OCI-LY3 (cell line): ENCODE data around the gene PTPRM.

Experiments used
- H2AFZ ChIP-seq: fragments of 200-600, 300-600 bp; shearing (Covaris generic); 2 replicates; pipeline ENCODE4 v1.6.0; 2014; ENCODE audit warnings: antibody characterized with exemption, low read depth, low read length
- H3K27ac ChIP-seq: fragments of 200-600, 300-600 bp; sonication (generic); 2 replicates; pipeline ENCODE4 v1.5.1; 2014; ENCODE audit warnings: mild to moderate bottlenecking, low read length, moderate library complexity, mixed read lengths
- H3K27me3 ChIP-seq: fragments of 200-600, 300-600 bp; sonication (generic); 2 replicates; pipeline ENCODE4 v1.6.1; 2014; ENCODE audit warnings: low read depth, low read length, mixed read lengths
- H3K36me3 ChIP-seq: fragments of 200-600, 300-600 bp; sonication (generic); replicated peaks from 2 replicates; pipeline ENCODE3; 2014; ENCODE audit warnings: low read depth, low read length, mixed read lengths
- H3K4me1 ChIP-seq: fragments of 300-600, 200-600 bp; sonication (generic); 2 replicates; pipeline ENCODE4 v1.6.1; 2014; ENCODE audit warnings: low read length, mixed read lengths
- H3K4me2 ChIP-seq: fragments of 200-600, 300-600 bp; sonication (generic); 2 replicates; pipeline ENCODE4 v1.6.1; 2014; ENCODE audit warnings: low read length, mixed read lengths
- H3K4me3 ChIP-seq: fragments of 300-600, 200-600 bp; sonication (generic); 2 replicates; pipeline ENCODE4 v1.5.1; 2014; ENCODE audit warnings: antibody characterized with exemption, mild to moderate bottlenecking, low read length, moderate library complexity
- H3K79me2 ChIP-seq: fragments of 300-600, 200-600 bp; shearing (Covaris generic); 2 replicates; pipeline ENCODE4 v1.6.1; 2014; ENCODE audit warnings: mild to moderate bottlenecking, low read length, mixed read lengths
- H3K9ac ChIP-seq: fragments of 300-600, 200-600 bp; shearing (Covaris generic); 2 replicates; pipeline ENCODE4 v1.6.0; 2014; ENCODE audit warnings: mild to moderate bottlenecking, low read length, moderate library complexity
- H3K9me3 ChIP-seq: fragments of 200-600, 300-600 bp; shearing (Covaris generic); 2 replicates; pipeline ENCODE4 v1.6.1; 2014; ENCODE audit warnings: low read length, mixed read lengths; ENCODE audit not compliant: insufficient read depth
- H4K20me1 ChIP-seq: fragments of 200-600, 300-600 bp; sonication (generic); 2 replicates; pipeline ENCODE4 v1.6.1; 2016; ENCODE audit warnings: low read length, mixed read lengths; ENCODE audit not compliant: insufficient read depth
- CTCF ChIP-seq: fragments of 200-600, 300-600 bp; sonication (generic); IDR thresholded peaks from 2 replicates; pipeline ENCODE4 v1.5.1; 2014; ENCODE audit warnings: antibody characterized with exemption, low read length, low read depth
- EZH2phosphoT487 ChIP-seq: fragments of 200-600 bp; shearing (Covaris generic); IDR thresholded peaks from 2 replicates; pipeline ENCODE4 v1.6.1; 2018; ENCODE audit warnings: antibody characterized with exemption, mixed run types, low read depth

Gene PTPRM

DNA sequence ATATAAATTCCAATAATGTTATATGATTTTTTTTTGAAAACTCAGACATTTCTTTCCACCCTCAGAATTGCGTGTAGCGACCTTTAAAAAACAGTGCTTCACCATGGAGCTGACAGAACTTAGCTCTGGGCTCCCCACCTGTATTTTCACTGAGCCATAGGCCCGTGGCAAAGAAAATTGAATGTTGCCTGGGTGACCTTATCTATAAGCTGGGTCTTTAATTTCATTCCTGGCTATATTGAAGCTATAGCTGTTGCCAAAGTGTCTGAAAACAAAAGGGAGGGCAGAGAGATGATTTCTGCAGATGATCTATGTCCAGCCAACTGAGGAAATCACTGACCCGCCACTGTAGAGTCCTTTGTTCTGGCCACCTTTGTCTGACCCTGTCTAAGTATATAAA, 411.7 kb downstream of the PTPRM start:
- Histone ChIP-seq H3K79me2 (no peaks in the 10 kb centered on the region), H2AFZ (no peak overlapping the region), H3K4me3 (no peak overlapping the region), H3K27ac (no peak overlapping the region), H3K4me1 (no peaks in the 10 kb centered on the region), H3K9me3 (no peaks in the 10 kb centered on the region), H3K9ac (no peak overlapping the region), H4K20me1 (no peaks in the 10 kb centered on the region), H3K27me3 (no peaks in the 10 kb centered on the region), H3K4me2 (no peak overlapping the region), H3K36me3 (no peaks in the 10 kb centered on the region)
- TF ChIP-seq EZH2phosphoT487, result no peak
- TF ChIP-seq CTCF, result no peak

DNA sequence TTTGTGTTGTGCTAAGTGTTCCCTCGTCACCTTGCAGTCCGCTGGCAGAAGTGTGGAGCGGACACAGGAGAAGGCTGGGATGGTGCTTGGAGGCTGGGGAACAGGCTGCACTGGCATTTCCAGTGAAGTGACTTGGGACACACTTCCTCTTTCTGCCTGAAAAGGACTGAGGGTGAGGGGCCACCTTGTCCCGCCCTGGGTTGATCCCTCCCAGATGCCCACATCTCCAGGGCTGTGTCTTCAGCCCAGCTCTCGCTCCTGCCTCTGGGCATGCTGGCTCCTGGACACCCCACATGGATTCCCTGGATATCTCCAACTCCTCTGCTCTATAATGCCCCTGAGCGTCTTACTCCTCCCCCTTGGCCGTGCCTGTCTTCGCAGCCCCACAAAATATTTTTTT, 412.6 kb downstream of the PTPRM start:
- H3K36me3 ChIP-seq, result no peaks in the 10 kb centered on the region
- H3K27me3 ChIP-seq, result no peaks in the 10 kb centered on the region
- H3K79me2 ChIP-seq, result no peaks in the 10 kb centered on the region
- H3K27ac ChIP-seq, result no peak overlapping the region
- no peaks in the 10 kb centered on the region for H4K20me1 ChIP-seq
- H2AFZ ChIP-seq, result no peak overlapping the region
- TF ChIP-seq CTCF (no peak), EZH2phosphoT487 (no peak)
- H3K4me1 ChIP-seq, result no peaks in the 10 kb centered on the region
- no peak overlapping the region for H3K9ac ChIP-seq
- H3K4me3 ChIP-seq, result no peak overlapping the region
- H3K4me2 ChIP-seq, result no peak overlapping the region
- no peaks in the 10 kb centered on the region for H3K9me3 ChIP-seq

DNA sequence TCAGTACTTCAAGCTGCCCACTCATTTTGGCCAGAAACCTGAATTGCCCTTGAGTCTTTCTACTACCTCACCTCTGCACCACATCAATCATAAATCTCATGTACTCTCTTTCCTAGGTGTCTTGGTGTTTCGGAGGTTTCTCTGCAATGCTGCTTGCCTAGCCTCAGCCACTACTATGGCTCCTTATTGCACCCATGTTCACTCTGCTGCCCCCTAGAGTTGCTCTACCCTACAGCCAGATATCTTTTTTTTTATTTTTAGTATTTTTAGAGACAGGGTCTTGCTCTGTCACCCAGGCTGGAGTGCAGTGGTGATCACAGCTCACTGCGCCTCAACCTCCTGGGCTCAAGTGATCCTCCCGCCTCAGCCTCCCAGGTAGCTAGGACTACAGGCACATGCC, 413.0 kb downstream of the PTPRM start:
- H3K27ac ChIP-seq, result no peak overlapping the region
- no peaks in the 10 kb centered on the region for H4K20me1 ChIP-seq
- H2AFZ ChIP-seq, result no peak overlapping the region
- no peak overlapping the region for H3K4me3 ChIP-seq
- no peaks in the 10 kb centered on the region for H3K4me1 ChIP-seq
- TF ChIP-seq EZH2phosphoT487, result no peak
- no peak for TF ChIP-seq CTCF
- H3K36me3 ChIP-seq, result no peaks in the 10 kb centered on the region
- H3K79me2 ChIP-seq, result no peaks in the 10 kb centered on the region
- H3K9ac ChIP-seq, result no peak overlapping the region
- no peak overlapping the region for H3K4me2 ChIP-seq
- H3K9me3 ChIP-seq, result no peaks in the 10 kb centered on the region
- H3K27me3 ChIP-seq, result no peaks in the 10 kb centered on the region

DNA sequence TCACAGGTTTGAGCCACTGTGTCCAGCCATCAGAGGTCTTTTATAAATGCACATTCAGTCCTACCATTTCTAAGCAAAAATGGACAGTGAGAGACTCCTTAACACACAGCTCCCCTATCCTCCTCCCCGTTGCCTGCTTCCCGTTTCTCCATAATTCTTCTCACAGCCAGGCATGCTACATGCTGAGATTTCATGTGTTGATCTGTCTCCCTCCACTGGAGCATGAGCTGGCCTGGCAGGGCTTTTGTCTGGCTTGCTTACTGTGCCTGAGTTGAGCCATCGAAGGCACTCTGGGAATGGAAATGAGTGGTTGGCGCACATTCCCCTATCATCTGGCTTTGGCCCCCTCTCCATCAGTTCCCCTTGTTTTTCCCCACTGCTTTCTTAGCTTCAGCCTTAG, 413.5 kb downstream of the PTPRM start:
- Histone ChIP-seq H3K79me2 (no peaks in the 10 kb centered on the region), H3K9ac (no peak overlapping the region), H3K4me3 (no peak overlapping the region), H3K4me2 (no peak overlapping the region), H4K20me1 (no peaks in the 10 kb centered on the region), H3K27ac (no peak overlapping the region), H3K9me3 (no peaks in the 10 kb centered on the region), H3K4me1 (no peaks in the 10 kb centered on the region), H2AFZ (no peak overlapping the region), H3K27me3 (no peaks in the 10 kb centered on the region), H3K36me3 (no peaks in the 10 kb centered on the region)
- TF ChIP-seq EZH2phosphoT487 (no peak), CTCF (no peak)
